Measurements from ENCODE around the gene ALDH8A1. TPM values are rescaled to one million over a fixed set of nuclear protein-coding genes. Genes with fewer than 3 reads are reported as not detected.

ALDH8A1 gene
- total and polyA plus RNA-seq, 2 of the 8 experiments (the other 6 are each of a cell fraction or from before 2014, with no cell fraction given) = 0.08 to 0.28 TPM

GRCh38 chr6:134921721-134922261 is 28.1 kb downstream of the ALDH8A1 start (continued):
- no peak for TF ChIP-seq BACH1 (IDR thresholded peaks at IDR 0.05; ENCODE audit: low read length)
- TF ChIP-seq CHD2 (IDR thresholded peaks at IDR 0.05; ENCODE audit: low read length) = no peak
- no peak for TF ChIP-seq SUZ12 (IDR thresholded peaks at IDR 0.05; ENCODE audit: low read length)
- TF ChIP-seq EP300 (IDR thresholded peaks at IDR 0.05; ENCODE audit: borderline replicate concordance in 1 of 2, low read depth in 2 of 2, low read length in 2 of 2) = no peak
- TF ChIP-seq HDAC6 (IDR thresholded peaks at IDR 0.05; ENCODE audit: low read depth, low read length) = no peak
- no peak for TF ChIP-seq KDM5A (IDR thresholded peaks at IDR 0.05; ENCODE audit: low read length)
- no peak for TF ChIP-seq NRF1 (IDR thresholded peaks at IDR 0.05; ENCODE audit: low read depth, low read length)
- TF ChIP-seq BRCA1 (IDR thresholded peaks at IDR 0.05; ENCODE audit: low read depth, low read length) = no peak
